ENCODE results near the gene ANXA4. TPM values are rescaled to one million over a fixed set of nuclear protein-coding genes. Genes with fewer than 3 reads are reported as not detected.

The ANXA4 gene
- total and polyA plus RNA-seq, 2 experiments from 2014 or later, result 6.7 to 11.5 TPM

- Histone ChIP-seq H3K79me2 (replicated peaks; ENCODE audit: insufficient read depth) (no peaks in the 10 kb centered on the region), H3K4me3 (no peak overlapping the region), H3K4me1 (ENCODE audit: insufficient read depth) (peaks cover 5% of the 10 kb centered on the region; the same call in 1 of the 2 replicates), H3K4me2 (no peak overlapping the region), H3F3A (replicated peaks; ENCODE audit: low read depth) (no peaks in the 10 kb centered on the region), H3K36me3 (ENCODE audit: insufficient read depth) (no peaks in the 10 kb centered on the region), H3K27me3 (ENCODE audit: insufficient read depth) (no peaks in the 10 kb centered on the region), H2AFZ (no peak overlapping the region), H3K27ac (ENCODE audit: low read depth) (no peak overlapping the region), H4K20me1 (replicated peaks; ENCODE audit: insufficient read depth) (no peaks in the 10 kb centered on the region), H3K9me2 (ENCODE audit: insufficient read depth) (no peaks in the 10 kb centered on the region)
- TF ChIP-seq STAT1 (IDR thresholded peaks at IDR 0.05; ENCODE audit: unreplicated experiment), result no peak
- TF ChIP-seq POLR2AphosphoS5 (IDR thresholded peaks at IDR 0.05; ENCODE audit: low read depth), result no peak
- TF ChIP-seq REST (IDR thresholded peaks at IDR 0.05; ENCODE audit: unreplicated experiment), result no peak
- TF ChIP-seq CTCF (conservative IDR thresholded peaks at IDR 0.05; ENCODE audit: low read depth in 2 of 2), result no peak
- TF ChIP-seq JUNB (IDR thresholded peaks at IDR 0.05; ENCODE audit: unreplicated experiment), result no peak
- TF ChIP-seq CREB1 (CRISPR knock-in tag; IDR thresholded peaks at IDR 0.05; ENCODE audit: low read depth), result no peak
- TF ChIP-seq ZNF114 (CRISPR knock-in tag; IDR thresholded peaks at IDR 0.05), result no peak
- TF ChIP-seq EZH2 (IDR thresholded peaks at IDR 0.05; ENCODE audit: low read depth, unreplicated experiment), result no peak
- no peak for TF ChIP-seq ETS1 (IDR thresholded peaks at IDR 0.05)
- TF ChIP-seq ZNF331 (CRISPR knock-in tag; IDR thresholded peaks at IDR 0.05; ENCODE audit: low read depth), result no peak
- H3K4me1 Mint-ChIP-seq, result peaks cover 13% of the 10 kb centered on the region
- DNase-seq (ENCODE audit: low spot score) (no peak), ATAC-seq (peak; percentile 40)
- no peak overlapping the region for H3K4me3 Mint-ChIP-seq
- peaks cover 4% of the 10 kb centered on the region; the same call in 2 of the 3 replicates for H3K36me3 Mint-ChIP-seq (ENCODE audit: low read depth)
- H3K9me3 Mint-ChIP-seq, result peaks cover 4% of the 10 kb centered on the region; the same call in 1 of the 3 replicates
- H3K27me3 Mint-ChIP-seq (ENCODE audit: insufficient read depth, low read depth, poor library complexity), result peaks cover 4% of the 10 kb centered on the region
- H3K27ac Mint-ChIP-seq, result no peak overlapping the region
These were observed 56.5 kb downstream of the ANXA4 start for GRCh38 chr2:69798290-69798908.
